CD4-positive, alpha-beta T cell treated with Interleukin-15 for 1 hour (primary cell): Measurements from ENCODE around the gene PHACTR4.
A peak's percentile ranks its signal among the peaks of the same experiment; 100 is the strongest.
"Not testable (repeated sequence)": the region's sequence is repeated elsewhere in the genome, so short reads cannot be mapped to it uniquely, and the experiment has no call there.

Experiments used
- DNase-seq: peaks from one replicate; pipeline ENCODE4 v3.0.0-alpha.2; 2020

Gene PHACTR4

GRCh38 chr1:28369371-28370238 is at the start of gene PHACTR4:
Gene PHACTR4 (plus strand): TSS chr1:28369740. CDS start chr1:28407448, 37,708 bp downstream.
- peak; percentile 84 for DNase-seq

GRCh38 chr1:28322194-28322593 is 47.3 kb upstream of the PHACTR4 start:
- no peak for DNase-seq

GRCh38 chr1:28323720-28324119 is 45.8 kb upstream of the PHACTR4 start:
- DNase-seq = no peak

GRCh38 chr1:28326515-28326914 is 43.0 kb upstream of the PHACTR4 start:
- no peak for DNase-seq

- no peak for DNase-seq
Observed at GRCh38 chr1:28326984-28327383, 42.6 kb upstream of the PHACTR4 start.

GRCh38 chr1:28327431-28327830 is 42.1 kb upstream of the PHACTR4 start:
- DNase-seq = peak; percentile 21

- no peak for DNase-seq
Observed at GRCh38 chr1:28328228-28328648, 41.3 kb upstream of the PHACTR4 start.

GRCh38 chr1:28329395-28330153 is 40.0 kb upstream of the PHACTR4 start:
- DNase-seq = no peak

- DNase-seq = no peak
Observed at GRCh38 chr1:28338897-28339296, 30.6 kb upstream of the PHACTR4 start.

GRCh38 chr1:28339551-28339950 is 30.0 kb upstream of the PHACTR4 start:
- no peak for DNase-seq

GRCh38 chr1:28340221-28340974 is 29.1 kb upstream of the PHACTR4 start:
- DNase-seq = no peak

GRCh38 chr1:28341591-28341990 is 27.9 kb upstream of the PHACTR4 start:
- DNase-seq = no peak

- DNase-seq = no peak
Observed at GRCh38 chr1:28343405-28343804, 26.1 kb upstream of the PHACTR4 start.

GRCh38 chr1:28353248-28353810 is 16.2 kb upstream of the PHACTR4 start:
- not testable (repeated sequence) for DNase-seq

- DNase-seq = no peak
Observed at GRCh38 chr1:28354121-28354520, 15.4 kb upstream of the PHACTR4 start.

GRCh38 chr1:28358716-28359115 is 10.8 kb upstream of the PHACTR4 start:
- no peak for DNase-seq

- peak; percentile 63 for DNase-seq
Observed at GRCh38 chr1:28359592-28360239, 9.8 kb upstream of the PHACTR4 start.

GRCh38 chr1:28364888-28365287 is 4.7 kb upstream of the PHACTR4 start:
- no peak for DNase-seq

GRCh38 chr1:28365864-28366263 is 3.7 kb upstream of the PHACTR4 start:
- DNase-seq = no peak

GRCh38 chr1:28368608-28369007 is 932 bp upstream of the PHACTR4 start:
- not testable (repeated sequence) for DNase-seq

- peak; percentile 19 for DNase-seq
Observed at GRCh38 chr1:28370239-28371009, 884 bp downstream of the PHACTR4 start.

GRCh38 chr1:28371010-28371377 is 1.5 kb downstream of the PHACTR4 start:
- no peak for DNase-seq
